ENCODE measurements around the gene MGAT3.

DNA sequence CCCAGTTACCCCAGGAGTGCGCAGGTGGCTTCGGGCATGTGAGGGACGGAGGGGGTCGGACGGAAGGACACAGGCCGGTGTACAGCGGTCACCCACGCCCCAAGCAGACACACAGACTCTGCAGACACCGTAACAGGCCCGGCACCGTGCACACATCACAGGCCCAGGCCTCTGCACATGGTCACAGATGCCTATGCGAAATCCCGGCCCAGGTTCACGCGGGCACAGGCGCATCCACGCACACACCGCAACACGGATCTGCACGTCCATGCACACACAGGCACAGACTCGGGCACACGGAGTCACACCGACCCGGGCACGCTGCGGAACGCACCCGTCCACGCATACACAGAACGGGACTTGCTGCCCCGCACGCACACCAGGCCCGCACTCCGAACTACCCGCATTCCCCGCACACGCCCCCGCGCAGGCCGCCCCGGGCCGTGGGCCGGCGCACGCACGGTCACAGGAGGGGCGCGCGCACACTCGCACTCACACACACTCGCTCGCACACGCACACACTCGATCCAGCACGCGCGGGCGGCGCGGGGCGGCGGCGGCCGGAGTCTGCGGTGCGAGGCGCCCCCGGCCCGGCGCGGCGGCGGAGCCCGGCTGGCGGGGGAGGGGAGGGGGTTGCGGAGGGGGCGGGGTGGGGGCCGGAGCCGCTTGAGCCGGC lies at the start of gene MGAT3:
- TF ChIP-seq, protein P1, sequence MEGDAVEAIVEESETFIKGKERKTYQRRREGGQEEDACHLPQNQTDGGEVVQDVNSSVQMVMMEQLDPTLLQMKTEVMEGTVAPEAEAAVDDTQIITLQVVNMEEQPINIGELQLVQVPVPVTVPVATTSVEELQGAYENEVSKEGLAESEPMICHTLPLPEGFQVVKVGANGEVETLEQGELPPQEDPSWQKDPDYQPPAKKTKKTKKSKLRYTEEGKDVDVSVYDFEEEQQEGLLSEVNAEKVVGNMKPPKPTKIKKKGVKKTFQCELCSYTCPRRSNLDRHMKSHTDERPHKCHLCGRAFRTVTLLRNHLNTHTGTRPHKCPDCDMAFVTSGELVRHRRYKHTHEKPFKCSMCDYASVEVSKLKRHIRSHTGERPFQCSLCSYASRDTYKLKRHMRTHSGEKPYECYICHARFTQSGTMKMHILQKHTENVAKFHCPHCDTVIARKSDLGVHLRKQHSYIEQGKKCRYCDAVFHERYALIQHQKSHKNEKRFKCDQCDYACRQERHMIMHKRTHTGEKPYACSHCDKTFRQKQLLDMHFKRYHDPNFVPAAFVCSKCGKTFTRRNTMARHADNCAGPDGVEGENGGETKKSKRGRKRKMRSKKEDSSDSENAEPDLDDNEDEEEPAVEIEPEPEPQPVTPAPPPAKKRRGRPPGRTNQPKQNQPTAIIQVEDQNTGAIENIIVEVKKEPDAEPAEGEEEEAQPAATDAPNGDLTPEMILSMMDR (IDR thresholded peaks at IDR 0.05 in 4 of 5, conservative IDR thresholded peaks at IDR 0.05 in 1 of 5) = no peak
- no peak for TF ChIP-seq POLR2A (IDR thresholded peaks at IDR 0.05)

Data from gastrocnemius medialis (tissue), 4 donors.